Upper lobe of right lung (tissue), 1 donor: ENCODE results near the gene KIF21B. TPM values are rescaled to one million over a fixed set of nuclear protein-coding genes. Genes with fewer than 3 reads are reported as not detected.

Experiments
- ATAC-seq: fragments of 200-7000 bp; cut with Tn5 transposase; one replicate; pipeline ENCODE4 v1.9.1; 2020; ENCODE audit warnings: mild to moderate bottlenecking, moderate library complexity
- DNase-seq: peaks from one replicate; pipeline ENCODE4 v3.0.0-alpha.2; 2020
- H3K27ac ChIP-seq: fragments of 200-600 bp; one replicate; pipeline ENCODE4 v1.8.0; 2022
- H3K27me3 ChIP-seq: fragments of 200-600 bp; one replicate; pipeline ENCODE4 v1.8.0; 2022; ENCODE audit warnings: mild to moderate bottlenecking
- H3K36me3 ChIP-seq: fragments of 200-600 bp; one replicate; pipeline ENCODE4 v1.8.0; 2022
- H3K4me1 ChIP-seq: fragments of 200-600 bp; one replicate; pipeline ENCODE4 v1.8.0; 2022
- H3K4me3 ChIP-seq: fragments of 200-600 bp; one replicate; pipeline ENCODE4 v1.8.0; 2022; ENCODE audit warnings: mild to moderate bottlenecking
- H3K9me3 ChIP-seq: fragments of 200-600 bp; one replicate; pipeline ENCODE4 v1.8.0; 2022
- CTCF ChIP-seq: fragments of 200-600 bp; IDR thresholded peaks from one replicate; pipeline ENCODE4 v1.8.0; 2022; ENCODE audit warnings: antibody characterized with exemption
- intact Hi-C: fragments of 100-400 bp; cut with DNase I; formaldehyde crosslinking; loops from one replicate; pipeline ENCODE4 v1.11.0; 2022
- total RNA-seq: library from RNA; stranded (reverse); fragmentation: NEBNext Ultra II Directional; extraction: Animal tissue kit (Norgen Biotek cat#: 25700); gene quantifications from one replicate; pipeline ENCODE4 v1.2.1, GENCODE V29; 2021
- donor health status: DM: no; HTN: yes; CAD: no; lungs with severe emphysema.

KIF21B gene
- total RNA-seq, 1 donor from 2014 or later = 5.7 TPM

GRCh38 chr1:200958597-200958996 lies 64.9 kb downstream of the KIF21B start:
- no peaks in the 10 kb centered on the region for H3K4me1 ChIP-seq
- H3K27me3 ChIP-seq = no peaks in the 10 kb centered on the region
- H3K36me3 ChIP-seq = no peaks in the 10 kb centered on the region
- TF ChIP-seq CTCF = no peak
- H3K9me3 ChIP-seq = no peaks in the 10 kb centered on the region
- intact Hi-C loops = no loop called here
- DNase-seq (peak; percentile 26), ATAC-seq (no peak)
- no peak overlapping the region for H3K4me3 ChIP-seq
- H3K27ac ChIP-seq = no peak overlapping the region

- no peak for DNase-seq
- no peak overlapping the region for H3K27ac ChIP-seq
- H3K27me3 ChIP-seq = no peaks in the 10 kb centered on the region
- H3K36me3 ChIP-seq = no peaks in the 10 kb centered on the region
- no peak for TF ChIP-seq CTCF
- no peak for ATAC-seq
- intact Hi-C loops = no loop called here
- H3K9me3 ChIP-seq = no peaks in the 10 kb centered on the region
- no peak overlapping the region for H3K4me3 ChIP-seq
- H3K4me1 ChIP-seq = no peaks in the 10 kb centered on the region
These were observed 69.1 kb downstream of the KIF21B start for GRCh38 chr1:200954434-200954833.

- no peaks in the 10 kb centered on the region for H3K4me1 ChIP-seq
- H3K27me3 ChIP-seq = no peaks in the 10 kb centered on the region
- no peaks in the 10 kb centered on the region for H3K36me3 ChIP-seq
- no peak for ATAC-seq
- no peak overlapping the region for H3K27ac ChIP-seq
- H3K9me3 ChIP-seq = no peaks in the 10 kb centered on the region
- no peak for DNase-seq
- no peak for TF ChIP-seq CTCF
- intact Hi-C loops = no loop called here
- no peak overlapping the region for H3K4me3 ChIP-seq
These were observed 72.5 kb downstream of the KIF21B start for GRCh38 chr1:200951016-200951415.

- DNase-seq = no peak
- H3K4me1 ChIP-seq = no peaks in the 10 kb centered on the region
- H3K27me3 ChIP-seq = no peaks in the 10 kb centered on the region
- no peak for TF ChIP-seq CTCF
- intact Hi-C loops = no loop called here
- no peak overlapping the region for H3K27ac ChIP-seq
- no peak overlapping the region for H3K4me3 ChIP-seq
- no peaks in the 10 kb centered on the region for H3K36me3 ChIP-seq
- no peak for ATAC-seq
- H3K9me3 ChIP-seq = no peaks in the 10 kb centered on the region
These were observed 73.9 kb downstream of the KIF21B start for GRCh38 chr1:200949626-200950025.

GRCh38 chr1:200947059-200947566 lies 76.4 kb downstream of the KIF21B start:
- Histone ChIP-seq H3K9me3 (no peaks in the 10 kb centered on the region), H3K4me1 (no peaks in the 10 kb centered on the region), H3K4me3 (no peak overlapping the region), H3K36me3 (no peaks in the 10 kb centered on the region), H3K27me3 (no peaks in the 10 kb centered on the region), H3K27ac (no peak overlapping the region)
- ATAC-seq = no peak
- no peak for DNase-seq
- TF ChIP-seq CTCF = no peak
- intact Hi-C loops = no loop called here

- TF ChIP-seq CTCF = no peak
- no peak for ATAC-seq
These were observed 78.4 kb downstream of the KIF21B start for GRCh38 chr1:200945111-200945510.

More at GRCh38 chr1:200945111-200945510, 78.4 kb downstream of the KIF21B start:
- Histone ChIP-seq H3K27me3 (no peaks in the 10 kb centered on the region), H3K4me1 (no peaks in the 10 kb centered on the region), H3K27ac (no peak overlapping the region), H3K36me3 (no peaks in the 10 kb centered on the region), H3K9me3 (peaks cover 7% of the 10 kb centered on the region), H3K4me3 (no peak overlapping the region)
- DNase-seq = no peak
- intact Hi-C loops = no loop called here
